Peyer's patch (tissue), 4 donors: ENCODE data around the gene EHBP1L1. TPM values are rescaled to one million over a fixed set of nuclear protein-coding genes. Genes with fewer than 3 reads are reported as not detected.

Experiments used
- DNase-seq, 3 donors: peaks; one replicate each; pipeline ENCODE4 v3.0.0-alpha.2; 2017 to 2019
- H3K27ac ChIP-seq, 4 donors: fragments of 200-600 bp; sonication (generic); one replicate each; pipeline ENCODE4 v1.5.1; 2016 to 2019
- H3K27me3 ChIP-seq, 2 donors: fragments of 200-600 bp; sonication (generic); one replicate each; pipeline ENCODE4 v1.5.1; 2019
- H3K36me3 ChIP-seq, 3 donors: fragments of 200-600 bp; sonication (generic); one replicate each; pipeline ENCODE4 v1.5.1; 2016 to 2019
- H3K4me1 ChIP-seq, 4 donors: fragments of 200-600 bp; sonication (generic); one replicate each; pipeline ENCODE4 v1.5.1; 2016 to 2019
- H3K4me3 ChIP-seq, 4 donors: fragments of 200-600 bp; sonication (generic); 1 replicate in 3 of 4; 2 replicates in 1 of 4; pipeline ENCODE4 v1.5.1; 2016 to 2019; ENCODE audit warnings: mild to moderate bottlenecking in 1 of 4
- H3K9me3 ChIP-seq, 4 donors: fragments of 200-600 bp; sonication (generic); one replicate each; pipeline ENCODE4 v1.5.1; 2016 to 2019; ENCODE audit warnings: mild to moderate bottlenecking in 1 of 4
- POLR2A ChIP-seq, 2 donors: fragments of 450-650 bp; IDR thresholded peaks; one replicate each; pipeline ENCODE4 v1.5.1; 2017; ENCODE audit warnings: antibody characterized with exemption in 2 of 2, mild to moderate bottlenecking in 2 of 2, moderate library complexity in 2 of 2
- total RNA-seq, 4 donors: library from RNA; depleted of rRNA; stranded (reverse); fragments of >200 nt; gene quantifications; one replicate each; pipeline ENCODE4 v1.1.0, GENCODE V29; 2016
- TF ChIP-seq, protein P1 (sequence below), 6 experiments: fragments of 450-650 bp in 4 of 6; fragments of 200-600 bp in 2 of 6; sonication (generic) in 1 of 6; IDR thresholded peaks; one replicate each; pipeline ENCODE4 v1.5.1; 2017 to 2019; ENCODE audit warnings: antibody characterized with exemption in 6 of 6, mild to moderate bottlenecking in 3 of 6, moderate library complexity in 1 of 6

The EHBP1L1 gene
- total RNA-seq, 4 donors from 2014 or later: 65.2 to 163 (median 121) TPM

DNA sequence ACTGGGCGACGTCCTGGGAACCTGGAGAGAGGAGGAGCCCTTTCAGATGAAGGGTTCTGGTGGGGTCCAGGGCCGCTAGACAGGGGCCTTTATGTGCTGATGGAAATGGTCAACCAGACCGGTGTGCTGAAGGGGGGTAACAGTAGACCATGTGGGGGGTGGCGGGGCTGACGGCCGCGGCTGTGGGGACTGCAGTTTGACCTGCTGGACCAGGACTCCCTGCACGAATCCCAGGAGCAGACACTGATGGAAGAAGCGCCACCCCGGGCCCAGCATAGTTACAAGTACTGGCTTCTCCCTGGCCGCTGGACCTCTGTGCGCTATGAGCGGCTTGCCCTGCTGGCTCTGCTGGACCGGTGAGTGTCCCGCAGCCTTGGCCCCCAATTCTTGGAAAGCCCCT, 46.2 kb downstream of the EHBP1L1 start:
- Histone ChIP-seq H3K27ac (no peak overlapping the region), H3K36me3 (peaks cover 0 to 100% (median 0%) of the 10 kb centered on the region in 3 donors), H3K9me3 (no peaks in the 10 kb centered on the region), H3K27me3 (no peaks in the 10 kb centered on the region), H3K4me3 (no peak overlapping the region), H3K4me1 (peaks cover 0 to 6% (median 4%) of the 10 kb centered on the region in 4 donors)
- TF ChIP-seq POLR2A (IDR thresholded peaks at IDR 0.05): no peak
- TF ChIP-seq, protein P1, sequence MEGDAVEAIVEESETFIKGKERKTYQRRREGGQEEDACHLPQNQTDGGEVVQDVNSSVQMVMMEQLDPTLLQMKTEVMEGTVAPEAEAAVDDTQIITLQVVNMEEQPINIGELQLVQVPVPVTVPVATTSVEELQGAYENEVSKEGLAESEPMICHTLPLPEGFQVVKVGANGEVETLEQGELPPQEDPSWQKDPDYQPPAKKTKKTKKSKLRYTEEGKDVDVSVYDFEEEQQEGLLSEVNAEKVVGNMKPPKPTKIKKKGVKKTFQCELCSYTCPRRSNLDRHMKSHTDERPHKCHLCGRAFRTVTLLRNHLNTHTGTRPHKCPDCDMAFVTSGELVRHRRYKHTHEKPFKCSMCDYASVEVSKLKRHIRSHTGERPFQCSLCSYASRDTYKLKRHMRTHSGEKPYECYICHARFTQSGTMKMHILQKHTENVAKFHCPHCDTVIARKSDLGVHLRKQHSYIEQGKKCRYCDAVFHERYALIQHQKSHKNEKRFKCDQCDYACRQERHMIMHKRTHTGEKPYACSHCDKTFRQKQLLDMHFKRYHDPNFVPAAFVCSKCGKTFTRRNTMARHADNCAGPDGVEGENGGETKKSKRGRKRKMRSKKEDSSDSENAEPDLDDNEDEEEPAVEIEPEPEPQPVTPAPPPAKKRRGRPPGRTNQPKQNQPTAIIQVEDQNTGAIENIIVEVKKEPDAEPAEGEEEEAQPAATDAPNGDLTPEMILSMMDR (IDR thresholded peaks at IDR 0.05): no peak
- DNase-seq: no peak

DNA sequence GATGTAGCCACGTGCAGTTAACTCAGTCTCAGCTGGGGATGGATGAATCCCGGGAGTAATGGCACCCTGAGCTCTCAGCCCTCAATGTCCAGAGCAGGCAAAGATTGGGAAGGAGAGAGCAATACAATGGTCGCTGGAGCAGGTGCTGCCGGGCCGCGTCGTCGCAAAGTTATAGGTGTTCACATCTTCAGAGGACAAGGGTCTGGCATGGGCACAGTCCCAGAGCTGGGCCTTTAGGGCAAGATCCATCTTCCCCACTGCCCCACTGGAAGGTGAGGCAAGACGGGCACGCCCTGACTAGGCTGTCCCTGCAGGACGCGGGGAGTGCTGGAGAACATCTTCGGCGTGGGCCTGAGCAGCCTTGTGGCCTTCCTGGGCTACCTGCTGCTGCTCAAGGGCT, 47.3 kb downstream of the EHBP1L1 start:
- no peak for TF ChIP-seq POLR2A (IDR thresholded peaks at IDR 0.05)
- TF ChIP-seq, protein P1 (IDR thresholded peaks at IDR 0.05): no peak
- no peak overlapping the region for H3K27ac ChIP-seq
- DNase-seq: no peak
- H3K36me3 ChIP-seq: peaks cover 0 to 100% (median 0%) of the 10 kb centered on the region in 3 donors
- H3K9me3 ChIP-seq: no peaks in the 10 kb centered on the region
- H3K4me3 ChIP-seq: no peak overlapping the region
- no peaks in the 10 kb centered on the region for H3K27me3 ChIP-seq
- H3K4me1 ChIP-seq: no peaks in the 10 kb centered on the region

DNA sequence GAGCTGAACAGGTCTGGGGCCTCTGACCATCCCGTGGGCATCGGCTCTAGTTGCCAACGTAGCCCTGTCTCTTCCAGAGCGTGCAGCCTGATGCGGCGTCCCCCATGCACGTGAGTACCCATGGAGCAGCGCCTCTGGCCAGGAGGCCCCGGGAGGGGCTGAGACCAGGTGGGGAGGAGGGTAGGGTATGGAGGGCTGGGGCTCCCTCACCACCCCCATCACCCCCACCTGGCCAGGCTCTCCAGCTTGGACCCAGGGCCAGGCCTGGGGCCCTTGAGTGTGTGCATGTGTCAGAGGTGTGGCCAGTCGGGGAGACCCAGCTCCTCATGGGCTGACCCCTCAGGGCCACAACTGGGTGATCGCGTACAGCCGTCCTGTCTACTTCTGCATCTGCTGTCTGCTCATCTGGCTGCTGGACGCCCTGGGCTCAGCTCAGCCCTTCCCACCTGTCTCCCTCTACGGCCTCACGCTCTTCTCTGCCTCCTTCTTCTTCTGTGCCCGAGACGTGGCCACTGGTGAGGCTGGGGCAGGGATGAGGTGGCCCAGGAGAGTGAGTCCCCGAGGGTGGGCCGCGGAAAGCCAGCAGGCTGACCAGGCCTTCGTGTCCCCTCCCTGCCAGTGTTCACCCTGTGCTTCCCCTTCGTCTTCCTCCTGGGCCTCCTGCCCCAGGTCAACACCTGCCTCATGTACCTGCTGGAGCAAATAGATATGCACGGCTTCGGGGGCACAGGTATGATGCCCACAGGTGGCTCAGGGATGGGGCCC, 48.2 kb downstream of the EHBP1L1 start:
- Histone ChIP-seq H3K4me3 (no peak overlapping the region), H3K36me3 (peaks cover 0 to 100% (median 0%) of the 10 kb centered on the region in 3 donors), H3K4me1 (no peaks in the 10 kb centered on the region), H3K27ac (no peak overlapping the region), H3K27me3 (no peaks in the 10 kb centered on the region), H3K9me3 (no peaks in the 10 kb centered on the region)
- TF ChIP-seq, protein P1 (IDR thresholded peaks at IDR 0.05): no peak
- no peak for TF ChIP-seq POLR2A (IDR thresholded peaks at IDR 0.05)
- DNase-seq: no peak

DNA sequence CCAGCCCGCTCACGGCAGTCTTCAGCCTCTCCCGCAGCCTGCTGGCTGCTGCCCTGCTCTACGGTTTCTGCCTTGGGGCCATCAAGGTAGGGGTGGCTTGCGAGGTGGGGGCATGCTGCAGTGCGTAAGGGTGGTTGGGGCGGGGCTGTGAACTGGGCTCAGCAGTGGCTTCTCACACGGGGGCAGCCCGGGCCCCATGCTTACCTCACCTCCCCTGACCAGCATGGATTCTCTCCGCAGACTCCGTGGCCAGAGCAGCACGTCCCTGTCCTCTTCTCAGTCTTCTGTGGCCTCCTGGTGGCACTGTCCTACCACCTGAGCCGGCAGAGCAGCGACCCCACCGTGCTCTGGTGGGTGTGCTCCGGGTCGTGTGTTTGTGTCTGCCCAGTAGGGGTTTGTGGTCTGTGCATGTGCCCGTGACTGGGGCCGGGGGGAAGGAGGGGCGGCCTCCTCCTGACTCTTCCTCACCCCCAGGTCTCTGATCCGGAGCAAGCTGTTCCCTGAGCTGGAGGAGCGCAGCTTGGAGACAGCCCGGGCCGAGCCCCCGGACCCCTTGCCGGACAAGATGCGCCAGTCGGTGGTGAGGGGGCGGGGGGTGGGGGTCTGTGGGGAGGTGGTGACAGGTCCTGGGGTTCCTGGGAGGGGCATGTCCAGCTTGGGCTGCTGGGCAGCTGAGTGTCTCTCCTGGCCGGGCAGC, 49.2 kb downstream of the EHBP1L1 start:
- no peaks in the 10 kb centered on the region for H3K4me1 ChIP-seq
- H3K4me3 ChIP-seq: no peak overlapping the region
- no peak overlapping the region for H3K27ac ChIP-seq
- TF ChIP-seq, protein P1 (IDR thresholded peaks at IDR 0.05): no peak
- no peak for TF ChIP-seq POLR2A (IDR thresholded peaks at IDR 0.05)
- H3K9me3 ChIP-seq: no peaks in the 10 kb centered on the region
- DNase-seq: no peak
- peaks cover 0 to 100% (median 0%) of the 10 kb centered on the region in 3 donors for H3K36me3 ChIP-seq
- H3K27me3 ChIP-seq: no peaks in the 10 kb centered on the region

DNA sequence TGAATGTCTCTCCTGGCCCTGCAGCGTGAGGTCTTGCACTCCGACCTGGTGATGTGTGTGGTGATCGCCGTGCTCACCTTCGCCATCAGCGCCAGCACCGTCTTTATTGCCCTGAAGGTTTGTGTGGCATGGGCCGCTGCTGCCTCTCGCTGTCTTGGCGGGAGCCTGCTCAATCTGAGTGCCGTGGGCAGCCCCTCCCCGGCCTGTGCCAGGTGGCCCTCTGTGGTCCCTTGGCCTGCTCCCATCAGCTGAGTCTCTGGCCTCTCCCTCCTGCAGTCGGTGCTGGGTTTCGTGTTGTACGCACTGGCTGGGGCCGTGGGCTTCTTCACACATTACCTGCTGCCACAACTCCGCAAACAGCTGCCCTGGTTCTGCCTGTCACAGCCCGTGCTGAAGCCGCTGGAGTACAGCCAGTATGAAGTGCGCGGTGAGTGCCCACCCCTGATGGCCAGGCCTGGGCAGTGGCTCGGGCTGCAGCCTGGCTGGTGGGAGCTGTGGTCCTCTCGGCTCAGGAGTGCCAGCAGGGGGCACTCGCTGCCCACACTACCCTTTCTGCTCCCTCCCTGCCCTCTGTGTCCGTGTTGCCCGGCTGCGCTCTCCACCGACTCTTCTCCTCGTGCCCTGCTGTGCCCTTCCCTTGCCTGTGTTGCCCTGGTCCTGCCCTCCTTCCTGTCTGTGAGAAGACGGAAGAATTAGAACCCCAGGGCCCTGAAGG, 49.9 kb downstream of the EHBP1L1 start:
- Histone ChIP-seq H3K4me3 (no peak overlapping the region), H3K9me3 (no peaks in the 10 kb centered on the region), H3K27ac (peak overlapping the region in 1 of 4 donors; percentile 15), H3K4me1 (no peaks in the 10 kb centered on the region), H3K27me3 (no peaks in the 10 kb centered on the region), H3K36me3 (peaks cover 0 to 100% (median 0%) of the 10 kb centered on the region in 3 donors)
- peak; percentile 72 to 84 (median 74) for DNase-seq
- TF ChIP-seq, protein P1 (IDR thresholded peaks at IDR 0.05): peak; percentile 64 to 75 (median 65)
- no peak for TF ChIP-seq POLR2A (IDR thresholded peaks at IDR 0.05)
